ENCODE measurements around the gene BICRA. TPM values are rescaled to one million over a fixed set of nuclear protein-coding genes. Genes with fewer than 3 reads are reported as not detected.
A peak's percentile ranks its signal among the peaks of the same experiment; 100 is the strongest.

The BICRA gene
- total and polyA plus RNA-seq, 9 of the 15 experiments (the other 6 are each of a cell fraction or from before 2014, with no cell fraction given) = 0.01 to 8.8 (median 1.2) TPM

GRCh38 chr19:47745010-47745901 lies 136.3 kb downstream of the BICRA start, which contains the start of gene NOP53 (continued):
- TF ChIP-seq E2F8 (IDR thresholded peaks at IDR 0.05; ENCODE audit: low read depth, partially characterized antibody) = peak; percentile 72
- TF ChIP-seq FOSL1 (tag; conservative IDR thresholded peaks at IDR 0.05) = no peak
- no peak for TF ChIP-seq ZKSCAN3 (CRISPR knock-in tag; IDR thresholded peaks at IDR 0.05)
- TF ChIP-seq DDX20 (tag; IDR thresholded peaks at IDR 0.05; ENCODE audit: low read depth) = no peak
- peak; percentile 98 for TF ChIP-seq ZNF197 (CRISPR knock-in tag; IDR thresholded peaks at IDR 0.05; ENCODE audit: low read depth)
- peak; percentile 63; the same call in 1 of the 2 replicates for TF ChIP-seq L3MBTL2 (IDR thresholded peaks at IDR 0.05)
- TF ChIP-seq CBFA2T2 (conservative IDR thresholded peaks at IDR 0.05) = no peak
- TF ChIP-seq EHMT2 (IDR thresholded peaks at IDR 0.05) = peak; percentile 97
- TF ChIP-seq MAFK (IDR thresholded peaks at IDR 0.05; ENCODE audit: low read length) = no peak
- no peak for TF ChIP-seq STAT5B (CRISPR knock-in tag; IDR thresholded peaks at IDR 0.05)
- TF ChIP-seq ZNF695 (CRISPR knock-in tag; IDR thresholded peaks at IDR 0.05) = no peak
- no peak for TF ChIP-seq ZNF407 (IDR thresholded peaks at IDR 0.05; ENCODE audit: low read depth)
- peak; percentile 55; the same call in 1 of the 2 replicates for TF ChIP-seq RB1 (IDR thresholded peaks at IDR 0.05; ENCODE audit: low read depth)
- TF ChIP-seq ZC3H8 (IDR thresholded peaks at IDR 0.05) = no peak
- peak; percentile 94 for TF ChIP-seq HCFC1 (IDR thresholded peaks at IDR 0.05; ENCODE audit: low read depth, low read length)
- no peak for TF ChIP-seq HDAC8 (tag; IDR thresholded peaks at IDR 0.05)
- no peak for TF ChIP-seq FOXM1 (IDR thresholded peaks at IDR 0.05; ENCODE audit: low read depth)
- no peak for TF ChIP-seq FOXM1 (CRISPR knock-in tag; IDR thresholded peaks at IDR 0.05; ENCODE audit: low read depth)
- peak; percentile 46; the same call in 1 of the 2 replicates for TF ChIP-seq NBN (IDR thresholded peaks at IDR 0.05; ENCODE audit: low read depth)
- TF ChIP-seq POLR2A (conservative IDR thresholded peaks at IDR 0.05) = peak; percentile 99

Measured in K562 (cell line).